Liver (tissue), 9 donors: ENCODE results near the gene MYO18A. TPM values are rescaled to one million over a fixed set of nuclear protein-coding genes. Genes with fewer than 3 reads are reported as not detected.

Source experiments
- DNase-seq: peaks from one replicate; pipeline ENCODE4 v3.0.0-alpha.2; 2017; ENCODE audit warnings: low spot score
- H3K27ac ChIP-seq, 2 donors: one replicate each; pipeline ENCODE4 v1.7.0; 2013; ENCODE audit warnings: inconsistent platforms in 2 of 2, low read length in 2 of 2, control low read depth in 1 of 2, low read depth in 1 of 2, mild to moderate bottlenecking in 1 of 2
- H3K27me3 ChIP-seq, 4 donors: one replicate each; pipeline versions ENCODE4 v1.6.1 to v1.7.0; 2013; ENCODE audit warnings: low read length in 3 of 4, inconsistent platforms in 1 of 4, mild to moderate bottlenecking in 1 of 4, moderate library complexity in 1 of 4; ENCODE audit not compliant: control insufficient read depth in 4 of 4, insufficient read depth in 4 of 4
- H3K36me3 ChIP-seq, 4 donors: one replicate each; pipeline versions ENCODE4 v1.6.1 to v1.7.0; 2013; ENCODE audit warnings: low read length in 3 of 4, mild to moderate bottlenecking in 3 of 4, low read depth in 1 of 4, moderate library complexity in 1 of 4; ENCODE audit not compliant: control insufficient read depth in 4 of 4, insufficient read depth in 3 of 4
- H3K4me1 ChIP-seq, 4 donors: one replicate each; pipeline versions ENCODE4 v1.6.1 to v1.7.0; 2013; ENCODE audit warnings: low read length in 3 of 4, mild to moderate bottlenecking in 3 of 4, moderate library complexity in 1 of 4; ENCODE audit not compliant: control insufficient read depth in 4 of 4, insufficient read depth in 4 of 4
- H3K4me3 ChIP-seq, 3 donors: one replicate each; pipeline versions ENCODE4 v1.6.1 to v1.7.0; 2013; ENCODE audit warnings: low read length in 3 of 3, control low read depth in 1 of 3, low read depth in 1 of 3, mild to moderate bottlenecking in 1 of 3
- H3K9ac ChIP-seq, 2 donors: one replicate each; pipeline ENCODE4 v1.7.0; 2013; ENCODE audit warnings: low read length in 2 of 2, mild to moderate bottlenecking in 2 of 2, moderate library complexity in 2 of 2, control low read depth in 1 of 2, low read depth in 1 of 2
- H3K9me3 ChIP-seq, 4 donors: one replicate each; pipeline versions ENCODE4 v1.6.1 to v1.7.0; 2013; ENCODE audit warnings: low read length in 3 of 4; ENCODE audit not compliant: control insufficient read depth in 4 of 4
- EGR1 ChIP-seq, 2 donors: IDR thresholded peaks; 2 replicates each; pipeline ENCODE4 v1.6.1; 2016 to 2018; ENCODE audit warnings: antibody characterized with exemption in 2 of 2, low read depth in 2 of 2
- FOXA1 ChIP-seq: IDR thresholded peaks from 2 replicates; pipeline ENCODE4 v1.6.1; 2016; ENCODE audit warnings: antibody characterized with exemption
- FOXA2 ChIP-seq: IDR thresholded peaks from 2 replicates; pipeline ENCODE4 v1.6.1; 2016; ENCODE audit warnings: antibody characterized with exemption
- GABPA ChIP-seq, 2 donors: IDR thresholded peaks in 1 of 2; conservative IDR thresholded peaks in 1 of 2; 2 replicates each; pipeline ENCODE4 v1.6.1; 2016; ENCODE audit warnings: antibody characterized with exemption in 2 of 2, mild to moderate bottlenecking in 1 of 2, moderate library complexity in 1 of 2
- HNF4A ChIP-seq, 2 donors: conservative IDR thresholded peaks; 2 replicates each; pipeline ENCODE4 v1.6.1; 2016; ENCODE audit warnings: antibody characterized with exemption in 2 of 2, mild to moderate bottlenecking in 2 of 2
- HNF4G ChIP-seq: IDR thresholded peaks from 2 replicates; pipeline ENCODE4 v1.6.1; 2016; ENCODE audit warnings: antibody characterized with exemption
- JUND ChIP-seq, 2 donors: IDR thresholded peaks; 2 replicates each; pipeline ENCODE4 v1.6.1; 2016; ENCODE audit warnings: antibody characterized with exemption in 2 of 2
- RXRA ChIP-seq, 2 donors: IDR thresholded peaks; 2 replicates each; pipeline ENCODE4 v1.6.1; 2017 to 2018; ENCODE audit warnings: antibody characterized with exemption in 2 of 2, mild to moderate bottlenecking in 1 of 2
- SP1 ChIP-seq: IDR thresholded peaks from 2 replicates; pipeline ENCODE4 v1.6.1; 2018; ENCODE audit warnings: antibody characterized with exemption, mild to moderate bottlenecking
- TAF1 ChIP-seq: conservative IDR thresholded peaks from 2 replicates; pipeline ENCODE4 v1.6.1; 2016; ENCODE audit warnings: antibody characterized with exemption, mild to moderate bottlenecking
- YY1 ChIP-seq: IDR thresholded peaks from 2 replicates; pipeline ENCODE4 v1.6.1; 2016; ENCODE audit warnings: antibody characterized with exemption, mild to moderate bottlenecking
- WGBS: extraction: QIAGEN DNeasy Blood & Tissue Kit; methylation state at CpG from one replicate; pipeline ENCODE4 v1.1.7; 2013; 5-methylcytosine and 5-hydroxymethylcytosine counted together
- polyA plus RNA-seq, 2 donors: library from polyadenylated mRNA; stranded (reverse) in 1 of 2; unstranded in 1 of 2; fragments of 200-250 nt in 1 of 2; fragments of >200 nt in 1 of 2; fragmentation: Nextera tagmentation in 1 of 2; extraction: Ambion mirVana in 1 of 2; gene quantifications; one replicate each; pipeline versions ENCODE4 v1.2.1 to v1.2.3, GENCODE V29; 2013 to 2015
- total RNA-seq, 2 donors: library from RNA; depleted of rRNA; stranded (reverse); fragments of >200 nt; gene quantifications; one replicate each; pipeline ENCODE4 v1.2.3, GENCODE V29; 2014
- TF ChIP-seq, protein P1 (sequence below): IDR thresholded peaks from 2 replicates; pipeline ENCODE4 v1.6.1; 2016; ENCODE audit warnings: antibody characterized with exemption, mild to moderate bottlenecking
- TF ChIP-seq, protein P2 (sequence below): IDR thresholded peaks from 2 replicates; pipeline ENCODE4 v1.6.1; 2016; ENCODE audit warnings: antibody characterized with exemption
- TF ChIP-seq, protein P3 (sequence below): IDR thresholded peaks from 2 replicates; pipeline ENCODE4 v1.6.1; 2016; ENCODE audit warnings: antibody characterized with exemption
- TF ChIP-seq, protein P4 (sequence below): fragments of 150-350 bp; IDR thresholded peaks from 2 replicates; pipeline ENCODE4 v1.5.1; 2017; ENCODE audit warnings: improper control_type of control experiment, low read depth, low read length; ENCODE audit not compliant: missing input control
- TF ChIP-seq, protein P5 (sequence below): IDR thresholded peaks from 2 replicates; pipeline ENCODE4 v1.6.1; 2016; ENCODE audit warnings: antibody characterized with exemption
- donor health status: healthy.
- donor health status: healthy.
- donor health status: healthy.
- donor health status: healthy.
- donor health status: healthy.

Gene MYO18A
- total and polyA plus RNA-seq, 4 donors = 26.3 to 81.6 (median 37.3) TPM

DNA sequence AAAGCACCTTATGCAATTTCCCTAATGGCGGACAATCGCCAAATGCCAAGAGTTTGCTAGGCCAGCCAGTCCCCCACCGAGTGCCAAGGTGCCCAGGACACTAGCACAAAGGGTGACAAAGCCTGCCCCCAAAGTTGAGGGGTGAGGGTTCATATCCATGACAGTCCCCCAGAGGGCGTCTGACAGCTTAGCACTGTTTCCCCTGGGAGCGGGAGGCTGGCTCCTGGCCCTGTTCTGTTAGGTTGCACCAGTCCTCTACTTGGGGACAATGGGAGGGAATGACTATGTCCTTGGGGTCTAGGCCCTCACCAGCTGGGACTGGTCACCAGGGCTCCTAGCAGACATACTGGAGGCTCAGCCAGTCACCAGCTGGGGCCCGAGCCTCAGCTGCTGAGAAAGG is 66.9 kb downstream of the MYO18A start:
- 64% methylated on average over 6 of the region's 6 CpGs for WGBS
- DNase-seq = no peak
- Histone ChIP-seq H3K9ac (no peak overlapping the region), H3K4me3 (no peak overlapping the region), H3K4me1 (peaks cover 9 to 50% (median 46%) of the 10 kb centered on the region in 4 donors), H3K9me3 (no peaks in the 10 kb centered on the region), H3K27ac (no peak overlapping the region), H3K36me3 (peaks cover 12 to 34% (median 20%) of the 10 kb centered on the region in 4 donors), H3K27me3 (no peaks in the 10 kb centered on the region)
- TF ChIP-seq YY1 (no peak), RXRA (IDR thresholded peaks at IDR 0.05) (no peak), TAF1 (no peak), FOXA2 (no peak), FOXA1 (no peak), GABPA (IDR thresholded peaks at IDR 0.05 in 1 of 2, conservative IDR thresholded peaks at IDR 0.05 in 1 of 2) (no peak), JUND (IDR thresholded peaks at IDR 0.05) (no peak), SP1 (no peak), EGR1 (IDR thresholded peaks at IDR 0.05; ENCODE audit: low read depth in 2 of 2) (no peak)
- TF ChIP-seq, protein P1, sequence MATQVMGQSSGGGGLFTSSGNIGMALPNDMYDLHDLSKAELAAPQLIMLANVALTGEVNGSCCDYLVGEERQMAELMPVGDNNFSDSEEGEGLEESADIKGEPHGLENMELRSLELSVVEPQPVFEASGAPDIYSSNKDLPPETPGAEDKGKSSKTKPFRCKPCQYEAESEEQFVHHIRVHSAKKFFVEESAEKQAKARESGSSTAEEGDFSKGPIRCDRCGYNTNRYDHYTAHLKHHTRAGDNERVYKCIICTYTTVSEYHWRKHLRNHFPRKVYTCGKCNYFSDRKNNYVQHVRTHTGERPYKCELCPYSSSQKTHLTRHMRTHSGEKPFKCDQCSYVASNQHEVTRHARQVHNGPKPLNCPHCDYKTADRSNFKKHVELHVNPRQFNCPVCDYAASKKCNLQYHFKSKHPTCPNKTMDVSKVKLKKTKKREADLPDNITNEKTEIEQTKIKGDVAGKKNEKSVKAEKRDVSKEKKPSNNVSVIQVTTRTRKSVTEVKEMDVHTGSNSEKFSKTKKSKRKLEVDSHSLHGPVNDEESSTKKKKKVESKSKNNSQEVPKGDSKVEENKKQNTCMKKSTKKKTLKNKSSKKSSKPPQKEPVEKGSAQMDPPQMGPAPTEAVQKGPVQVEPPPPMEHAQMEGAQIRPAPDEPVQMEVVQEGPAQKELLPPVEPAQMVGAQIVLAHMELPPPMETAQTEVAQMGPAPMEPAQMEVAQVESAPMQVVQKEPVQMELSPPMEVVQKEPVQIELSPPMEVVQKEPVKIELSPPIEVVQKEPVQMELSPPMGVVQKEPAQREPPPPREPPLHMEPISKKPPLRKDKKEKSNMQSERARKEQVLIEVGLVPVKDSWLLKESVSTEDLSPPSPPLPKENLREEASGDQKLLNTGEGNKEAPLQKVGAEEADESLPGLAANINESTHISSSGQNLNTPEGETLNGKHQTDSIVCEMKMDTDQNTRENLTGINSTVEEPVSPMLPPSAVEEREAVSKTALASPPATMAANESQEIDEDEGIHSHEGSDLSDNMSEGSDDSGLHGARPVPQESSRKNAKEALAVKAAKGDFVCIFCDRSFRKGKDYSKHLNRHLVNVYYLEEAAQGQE = no peak
- TF ChIP-seq, protein P2, sequence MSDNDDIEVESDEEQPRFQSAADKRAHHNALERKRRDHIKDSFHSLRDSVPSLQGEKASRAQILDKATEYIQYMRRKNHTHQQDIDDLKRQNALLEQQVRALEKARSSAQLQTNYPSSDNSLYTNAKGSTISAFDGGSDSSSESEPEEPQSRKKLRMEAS = no peak
- TF ChIP-seq, protein P3, sequence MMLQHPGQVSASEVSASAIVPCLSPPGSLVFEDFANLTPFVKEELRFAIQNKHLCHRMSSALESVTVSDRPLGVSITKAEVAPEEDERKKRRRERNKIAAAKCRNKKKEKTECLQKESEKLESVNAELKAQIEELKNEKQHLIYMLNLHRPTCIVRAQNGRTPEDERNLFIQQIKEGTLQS = no peak
- TF ChIP-seq, protein P4, sequence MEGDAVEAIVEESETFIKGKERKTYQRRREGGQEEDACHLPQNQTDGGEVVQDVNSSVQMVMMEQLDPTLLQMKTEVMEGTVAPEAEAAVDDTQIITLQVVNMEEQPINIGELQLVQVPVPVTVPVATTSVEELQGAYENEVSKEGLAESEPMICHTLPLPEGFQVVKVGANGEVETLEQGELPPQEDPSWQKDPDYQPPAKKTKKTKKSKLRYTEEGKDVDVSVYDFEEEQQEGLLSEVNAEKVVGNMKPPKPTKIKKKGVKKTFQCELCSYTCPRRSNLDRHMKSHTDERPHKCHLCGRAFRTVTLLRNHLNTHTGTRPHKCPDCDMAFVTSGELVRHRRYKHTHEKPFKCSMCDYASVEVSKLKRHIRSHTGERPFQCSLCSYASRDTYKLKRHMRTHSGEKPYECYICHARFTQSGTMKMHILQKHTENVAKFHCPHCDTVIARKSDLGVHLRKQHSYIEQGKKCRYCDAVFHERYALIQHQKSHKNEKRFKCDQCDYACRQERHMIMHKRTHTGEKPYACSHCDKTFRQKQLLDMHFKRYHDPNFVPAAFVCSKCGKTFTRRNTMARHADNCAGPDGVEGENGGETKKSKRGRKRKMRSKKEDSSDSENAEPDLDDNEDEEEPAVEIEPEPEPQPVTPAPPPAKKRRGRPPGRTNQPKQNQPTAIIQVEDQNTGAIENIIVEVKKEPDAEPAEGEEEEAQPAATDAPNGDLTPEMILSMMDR = no peak
- TF ChIP-seq, protein P5, sequence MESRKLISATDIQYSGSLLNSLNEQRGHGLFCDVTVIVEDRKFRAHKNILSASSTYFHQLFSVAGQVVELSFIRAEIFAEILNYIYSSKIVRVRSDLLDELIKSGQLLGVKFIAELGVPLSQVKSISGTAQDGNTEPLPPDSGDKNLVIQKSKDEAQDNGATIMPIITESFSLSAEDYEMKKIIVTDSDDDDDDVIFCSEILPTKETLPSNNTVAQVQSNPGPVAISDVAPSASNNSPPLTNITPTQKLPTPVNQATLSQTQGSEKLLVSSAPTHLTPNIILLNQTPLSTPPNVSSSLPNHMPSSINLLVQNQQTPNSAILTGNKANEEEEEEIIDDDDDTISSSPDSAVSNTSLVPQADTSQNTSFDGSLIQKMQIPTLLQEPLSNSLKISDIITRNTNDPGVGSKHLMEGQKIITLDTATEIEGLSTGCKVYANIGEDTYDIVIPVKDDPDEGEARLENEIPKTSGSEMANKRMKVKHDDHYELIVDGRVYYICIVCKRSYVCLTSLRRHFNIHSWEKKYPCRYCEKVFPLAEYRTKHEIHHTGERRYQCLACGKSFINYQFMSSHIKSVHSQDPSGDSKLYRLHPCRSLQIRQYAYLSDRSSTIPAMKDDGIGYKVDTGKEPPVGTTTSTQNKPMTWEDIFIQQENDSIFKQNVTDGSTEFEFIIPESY = no peak

DNA sequence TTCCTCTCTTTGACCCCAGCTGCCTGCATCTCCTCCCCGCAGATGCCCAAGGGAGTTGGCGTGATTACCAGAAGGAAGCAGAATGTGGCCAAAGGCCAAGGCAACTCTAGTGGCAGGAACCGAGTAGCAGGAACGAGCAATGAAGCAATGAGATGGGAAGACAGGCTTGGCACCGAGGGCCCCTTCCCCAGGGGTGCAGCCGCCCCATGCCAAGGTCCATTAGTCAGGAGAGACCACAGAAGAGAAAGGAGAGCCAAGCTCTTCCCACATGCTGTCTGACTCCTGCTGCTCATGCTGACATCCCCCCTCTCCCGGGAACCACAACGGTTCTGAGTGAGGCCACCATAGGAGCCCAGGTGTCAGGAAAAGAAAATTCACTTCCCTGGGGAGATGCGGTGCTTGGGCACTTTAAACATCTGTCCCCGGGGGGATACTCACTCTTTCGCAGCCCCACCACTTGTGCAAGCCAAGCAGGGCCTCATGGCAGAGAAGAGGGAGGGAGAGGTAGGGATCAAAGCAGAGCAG is 67.4 kb downstream of the MYO18A start:
- no peak for DNase-seq
- Histone ChIP-seq H3K27me3 (no peaks in the 10 kb centered on the region), H3K4me1 (peaks cover 12 to 55% (median 51%) of the 10 kb centered on the region in 4 donors), H3K4me3 (no peak overlapping the region), H3K27ac (no peak overlapping the region), H3K36me3 (peaks cover 12 to 31% (median 17%) of the 10 kb centered on the region in 4 donors), H3K9me3 (no peaks in the 10 kb centered on the region), H3K9ac (no peak overlapping the region)
- WGBS = 63% methylated on average over 11 of the region's 11 CpGs
- TF ChIP-seq, protein P1 = no peak
- TF ChIP-seq HNF4A (conservative IDR thresholded peaks at IDR 0.05) (no peak), HNF4G (no peak), GABPA (IDR thresholded peaks at IDR 0.05 in 1 of 2, conservative IDR thresholded peaks at IDR 0.05 in 1 of 2) (no peak), FOXA2 (no peak), SP1 (no peak), EGR1 (IDR thresholded peaks at IDR 0.05; ENCODE audit: low read depth in 2 of 2) (no peak)
- TF ChIP-seq, protein P4 = no peak
